ENCODE data around the gene SLC25A20.
A peak's percentile ranks its signal among the peaks of the same experiment; 100 is the strongest.

Gene SLC25A20

GRCh38 chr3:48897460-48898376, 964 bp downstream of the SLC25A20 start:
- DNase-seq (ENCODE audit: low read depth): peak; percentile 37

- peak; percentile 11 for DNase-seq (ENCODE audit: low read depth)
Measured at GRCh38 chr3:48896936-48897335, 1.7 kb downstream of the SLC25A20 start.

GRCh38 chr3:48894516-48894915, 4.2 kb downstream of the SLC25A20 start:
- no peak for DNase-seq (ENCODE audit: low read depth)

- DNase-seq (ENCODE audit: low read depth): peak; percentile 10
Measured at GRCh38 chr3:48891606-48892005, 7.1 kb downstream of the SLC25A20 start.

- DNase-seq (ENCODE audit: low read depth): no peak
Measured at GRCh38 chr3:48885753-48886152, 12.9 kb downstream of the SLC25A20 start.

- DNase-seq (ENCODE audit: low read depth): no peak
Measured at GRCh38 chr3:48881652-48882114, 17.0 kb downstream of the SLC25A20 start.

- DNase-seq (ENCODE audit: low read depth): no peak
Measured at GRCh38 chr3:48881006-48881405, 17.7 kb downstream of the SLC25A20 start.

GRCh38 chr3:48879994-48880377, 18.7 kb downstream of the SLC25A20 start:
- DNase-seq (ENCODE audit: low read depth): no peak

GRCh38 chr3:48879307-48879993, 19.2 kb downstream of the SLC25A20 start:
- DNase-seq (ENCODE audit: low read depth): no peak

GRCh38 chr3:48877671-48878070, 21.0 kb downstream of the SLC25A20 start:
- peak; percentile 23 for DNase-seq (ENCODE audit: low read depth)

GRCh38 chr3:48863122-48863521, 35.6 kb downstream of the SLC25A20 start:
- no peak for DNase-seq (ENCODE audit: low read depth)

GRCh38 chr3:48859206-48859605, 39.5 kb downstream of the SLC25A20 start:
- DNase-seq (ENCODE audit: low read depth): no peak

GRCh38 chr3:48858709-48859108, 40.0 kb downstream of the SLC25A20 start:
- DNase-seq (ENCODE audit: low read depth): no peak

- DNase-seq (ENCODE audit: low read depth): no peak
Measured at GRCh38 chr3:48857641-48858040, 41.0 kb downstream of the SLC25A20 start.

GRCh38 chr3:48856469-48856868, 42.2 kb downstream of the SLC25A20 start:
- DNase-seq (ENCODE audit: low read depth): no peak

- DNase-seq (ENCODE audit: low read depth): peak; percentile 38
Measured at GRCh38 chr3:48855681-48856447, 42.8 kb downstream of the SLC25A20 start.

GRCh38 chr3:48852151-48852550, 46.5 kb downstream of the SLC25A20 start:
- DNase-seq (ENCODE audit: low read depth): no peak

GRCh38 chr3:48851407-48851806, 47.3 kb downstream of the SLC25A20 start:
- peak; percentile 23 for DNase-seq (ENCODE audit: low read depth)

GRCh38 chr3:48848816-48849515, 49.7 kb downstream of the SLC25A20 start:
- DNase-seq (ENCODE audit: low read depth): no peak

- peak; percentile 91 for DNase-seq (ENCODE audit: low read depth)
Measured at GRCh38 chr3:48847504-48848423, 50.9 kb downstream of the SLC25A20 start, which contains the start of gene PRKAR2A. Gene PRKAR2A, minus strand, starts transcription at chr3:48847874. Its CDS starts 278 bp downstream, at chr3:48847596.
